Psoas muscle (tissue), 8 donors: ENCODE measurements around the gene CAMK1D. TPM values are rescaled to one million over a fixed set of nuclear protein-coding genes. Genes with fewer than 3 reads are reported as not detected.

Experiments used
- ATAC-seq, 4 donors: fragments of 200-7000 bp; cut with Tn5 transposase; one replicate each; pipeline ENCODE4 v1.9.1; 2020; ENCODE audit warnings: moderate library complexity in 3 of 4, mild to moderate bottlenecking in 2 of 4
- DNase-seq, 2 donors: peaks; one replicate each; pipeline ENCODE4 v3.0.0-alpha.2; 2020
- H3K27ac ChIP-seq: fragments of 200-600 bp; one replicate; pipeline ENCODE4 v1.8.0; 2022
- H3K27me3 ChIP-seq, 3 donors: fragments of 200-600 bp in 1 of 3; one replicate each; pipeline versions ENCODE4 v1.6.1 to v1.8.0; 2013 to 2022; ENCODE audit warnings: low read length in 2 of 3, mild to moderate bottlenecking in 2 of 3, moderate library complexity in 1 of 3; ENCODE audit not compliant: insufficient read depth in 3 of 3
- H3K36me3 ChIP-seq, 2 donors: fragments of 200-600 bp in 1 of 2; one replicate each; pipeline versions ENCODE4 v1.6.1 to v1.8.0; 2013 to 2022; ENCODE audit warnings: low read depth in 1 of 2, mild to moderate bottlenecking in 1 of 2, moderate library complexity in 1 of 2; ENCODE audit not compliant: insufficient read depth in 1 of 2
- H3K4me1 ChIP-seq: fragments of 200-600 bp; one replicate; pipeline ENCODE4 v1.8.0; 2022
- H3K4me3 ChIP-seq: fragments of 200-600 bp; one replicate; pipeline ENCODE4 v1.8.0; 2022; ENCODE audit warnings: mild to moderate bottlenecking
- H3K9me3 ChIP-seq: fragments of 200-600 bp; one replicate; pipeline ENCODE4 v1.8.0; 2022
- CTCF ChIP-seq: fragments of 200-600 bp; IDR thresholded peaks from one replicate; pipeline ENCODE4 v1.8.0; 2022; ENCODE audit warnings: antibody characterized with exemption
- WGBS, 3 donors: extraction: QIAGEN DNeasy Blood & Tissue Kit; methylation state at CpG; one replicate each; pipeline versions ENCODE4 v1.1.6 to v1.1.7; 2013; 5-methylcytosine and 5-hydroxymethylcytosine counted together
- intact Hi-C, 2 donors: fragments of 100-400 bp; cut with DNase I; formaldehyde crosslinking; loops; one replicate each; pipeline versions ENCODE4 v1.11.0 to v1.14.2; 2022
- polyA plus RNA-seq, 3 donors: library from polyadenylated mRNA; stranded (reverse); fragments of 200-250 nt; gene quantifications; one replicate each; pipeline ENCODE4 v1.2.3, GENCODE V29; 2013
- total RNA-seq, 4 donors: library from RNA; stranded (reverse); fragmentation: NEBNext Ultra II Directional in 2 of 4; extraction: Animal tissue kit (Norgen Biotek cat#: 25700) in 2 of 4; gene quantifications; one replicate each; pipeline versions ENCODE4 v1.2.1 to v1.2.4, GENCODE V29; 2021 to 2023
- donor health status: healthy with polysubstance abuse.
- donor health status: DM: no; HTN: no; CAD: no; lungs with moderate emphysema.
- donor health status: Bipolar disorder and iron deficiency.
- donor health status: healthy.
- donor health status: DM: yes; HTN: yes; CAD: no.
- donor health status: DM: no; HTN: no; CAD: no.
- donor health status: DM: no; HTN: no; CAD: no.
- donor health status: DM: yes; HTN: yes; CAD: no.

CAMK1D gene
- total and polyA plus RNA-seq, 7 donors = 0.39 to 1.8 (median 0.53) TPM

GRCh38 chr10:12428447-12429135 is 79.2 kb downstream of the CAMK1D start:
- Histone ChIP-seq H3K4me1 (no peaks in the 10 kb centered on the region), H3K36me3 (no peaks in the 10 kb centered on the region), H3K9me3 (no peaks in the 10 kb centered on the region), H3K4me3 (no peak overlapping the region), H3K27me3 (peaks cover 0 to 6% (median 0%) of the 10 kb centered on the region in 3 donors), H3K27ac (no peak overlapping the region)
- no peak for DNase-seq
- TF ChIP-seq CTCF = no peak
- ATAC-seq = no peak
- intact Hi-C loops = no loop called here
- WGBS, 3 donors = 83 to 91% (median 85%) methylated on average over 16 of the region's 16 CpGs

GRCh38 chr10:12430406-12430982 is 81.1 kb downstream of the CAMK1D start:
- Histone ChIP-seq H3K4me1 (no peaks in the 10 kb centered on the region), H3K36me3 (no peaks in the 10 kb centered on the region), H3K27me3 (peaks cover 0 to 6% (median 0%) of the 10 kb centered on the region in 3 donors), H3K9me3 (no peaks in the 10 kb centered on the region), H3K27ac (no peak overlapping the region), H3K4me3 (no peak overlapping the region)
- no peak for DNase-seq
- TF ChIP-seq CTCF = no peak
- WGBS, 3 donors = 63 to 68% (median 65%) methylated on average over 11 of the region's 11 CpGs
- intact Hi-C loops = no loop called here
- no peak for ATAC-seq

- peak in 1 of 2 donors; percentile 74 for DNase-seq
- intact Hi-C loops = no loop called here
- Histone ChIP-seq H3K4me1 (no peaks in the 10 kb centered on the region), H3K4me3 (no peak overlapping the region), H3K9me3 (no peaks in the 10 kb centered on the region), H3K36me3 (no peaks in the 10 kb centered on the region), H3K27me3 (peaks cover 0 to 6% (median 0%) of the 10 kb centered on the region in 3 donors), H3K27ac (no peak overlapping the region)
- 40 to 44% (median 42%) methylated on average over 18 of the region's 18 CpGs for WGBS, 3 donors
- no peak for TF ChIP-seq CTCF
- ATAC-seq = peak in 2 of 4 donors; percentile 30 to 61
Measured at GRCh38 chr10:12431151-12432101, 82.1 kb downstream of the CAMK1D start.

GRCh38 chr10:12432402-12433189 is 83.2 kb downstream of the CAMK1D start:
- Histone ChIP-seq H3K27ac (no peak overlapping the region), H3K27me3 (peaks cover 0 to 6% (median 0%) of the 10 kb centered on the region in 3 donors), H3K9me3 (no peaks in the 10 kb centered on the region), H3K4me1 (no peaks in the 10 kb centered on the region), H3K4me3 (no peak overlapping the region), H3K36me3 (no peaks in the 10 kb centered on the region)
- no peak for ATAC-seq
- intact Hi-C loops = no loop called here
- DNase-seq = no peak
- 60 to 61% (median 61%) methylated on average over 13 of the region's 13 CpGs for WGBS, 3 donors
- no peak for TF ChIP-seq CTCF
